Measurements from ENCODE around the gene RIPOR3. TPM values are rescaled to one million over a fixed set of nuclear protein-coding genes. Genes with fewer than 3 reads are reported as not detected.

Gene RIPOR3
- total and polyA plus RNA-seq, 9 of the 15 experiments (the other 6 are each of a cell fraction or from before 2014, with no cell fraction given): 3.3 to 62.7 (median 21.4) TPM

GRCh38 chr20:50540620-50541605 lies 150.4 kb downstream of the RIPOR3 start (continued):
- TF ChIP-seq BDP1 (IDR thresholded peaks at IDR 0.05; ENCODE audit: insufficient read depth, insufficient read length) (no peak), RBBP5 (IDR thresholded peaks at IDR 0.05; ENCODE audit: borderline replicate concordance, insufficient read depth, low read length, poor library complexity, severe bottlenecking) (no peak), KAT2B (IDR thresholded peaks at IDR 0.05; ENCODE audit: low read depth, low read length) (no peak), CBFA2T3 (IDR thresholded peaks at IDR 0.05) (peak; percentile 44), YBX1 (IDR thresholded peaks at IDR 0.05) (no peak), THAP12 (CRISPR knock-in tag; IDR thresholded peaks at IDR 0.05) (no peak), ZBTB2 (IDR thresholded peaks at IDR 0.05) (no peak), FOSL1 (tag; conservative IDR thresholded peaks at IDR 0.05) (0 out of 2 replicates have a peak, but pooled peaks have one; percentile 24), NFE2 (IDR thresholded peaks at IDR 0.05; ENCODE audit: low read depth) (no peak), ZKSCAN3 (CRISPR knock-in tag; IDR thresholded peaks at IDR 0.05) (no peak), CHD2 (IDR thresholded peaks at IDR 0.05; ENCODE audit: low read depth, low read length) (no peak), TAF1 (IDR thresholded peaks at IDR 0.05; ENCODE audit: control insufficient read depth, extremely low read depth, insufficient read depth, low read length, severe bottlenecking) (no peak), PRDM10 (IDR thresholded peaks at IDR 0.05; ENCODE audit: partially characterized antibody) (peak; percentile 79)

Data from K562 (cell line).